Calu3 (cell line): ENCODE data around the gene PNPLA2. TPM values are rescaled to one million over a fixed set of nuclear protein-coding genes. Genes with fewer than 3 reads are reported as not detected.
A peak's percentile ranks its signal among the peaks of the same experiment; 100 is the strongest.

Experiments
- BruUV-seq: library from RNA; stranded (reverse); fragments of 400-500 nt; replicated peaks from 2 replicates; lab custom pipeline; 2021; lab: Mats Ljungman, UMichigan
- CTCF ChIA-PET: fragments of 300-600 bp; sonication (Branson Sonifier 250); formaldehyde crosslinking; loops from one replicate; lab custom pipeline; 2022; ENCODE audit warnings: antibody characterized with exemption; lab: Charles Lee
- DNase-seq: peaks from one replicate; pipeline ENCODE4 v3.0.0; 2022
- H3K27ac Mint-ChIP-seq: one replicate; pipeline ENCODE4 v1.8.0; 2022; ENCODE audit warnings: mixed read lengths; ENCODE audit not compliant: unreplicated experiment
- H3K27me3 Mint-ChIP-seq: one replicate; pipeline ENCODE4 v1.8.0; 2022; ENCODE audit warnings: mixed read lengths; ENCODE audit not compliant: unreplicated experiment
- H3K36me3 Mint-ChIP-seq: one replicate; pipeline ENCODE4 v1.8.0; 2022; ENCODE audit warnings: mild to moderate bottlenecking, moderate library complexity, mixed read lengths; ENCODE audit not compliant: insufficient read depth, unreplicated experiment
- H3K4me1 Mint-ChIP-seq: one replicate; pipeline ENCODE4 v1.8.0; 2022; ENCODE audit warnings: mild to moderate bottlenecking, low read depth, mixed read lengths; ENCODE audit not compliant: unreplicated experiment
- H3K4me3 Mint-ChIP-seq: one replicate; pipeline ENCODE4 v1.8.0; 2022; ENCODE audit warnings: mild to moderate bottlenecking, low read depth, moderate library complexity, mixed read lengths; ENCODE audit not compliant: unreplicated experiment
- H3K9me3 Mint-ChIP-seq: one replicate; pipeline ENCODE4 v1.8.0; 2022; ENCODE audit warnings: low read depth, mixed read lengths; ENCODE audit not compliant: unreplicated experiment
- intact Hi-C: fragments of 100-400 bp; cut with micrococcal nuclease; formaldehyde crosslinking; loops from one replicate; pipeline ENCODE4 v1.10.0; 2022; ENCODE audit not compliant: unreplicated experiment
- total RNA-seq: library from RNA; stranded (reverse); gene quantifications from 2 replicates; pipeline ENCODE4 v1.2.3, GENCODE V29; 2022
- TF ChIP-seq, protein P1 (sequence below): fragments of 200-600 bp; IDR thresholded peaks from one replicate; pipeline ENCODE4 v1.8.0; 2022; ENCODE audit warnings: antibody characterized with exemption; ENCODE audit not compliant: unreplicated experiment

PNPLA2 gene
- total RNA-seq, 1 experiment from 2014 or later: 134 TPM

DNA sequence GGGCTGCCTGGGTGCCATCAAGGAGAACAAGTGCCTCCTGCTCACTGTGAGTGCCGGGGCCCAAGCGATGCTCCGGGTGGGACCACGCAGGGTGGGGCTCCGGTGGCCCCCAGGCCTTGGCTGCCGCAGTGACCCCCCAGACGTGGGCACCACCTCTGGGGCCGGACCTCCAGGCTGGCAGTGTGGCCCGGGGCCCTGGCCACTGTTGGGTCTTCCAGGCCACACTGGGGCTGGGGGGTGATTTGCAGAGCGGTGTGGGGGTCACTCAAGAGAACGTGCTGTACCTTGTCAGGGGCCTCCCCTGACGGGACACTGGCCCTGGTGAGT, 43.9 kb downstream of the PNPLA2 start:
- Mint-ChIP-seq H3K4me1 (peaks cover 9% of the 10 kb centered on the region), H3K4me3 (no peak overlapping the region), H3K27me3 (peaks cover 15% of the 10 kb centered on the region), H3K9me3 (no peaks in the 10 kb centered on the region), H3K27ac (peak overlapping the region; percentile 50), H3K36me3 (peaks cover 85% of the 10 kb centered on the region)
- no TSS peak for BruUV-seq
- CTCF ChIA-PET: no interaction called here
- TF ChIP-seq, protein P1, sequence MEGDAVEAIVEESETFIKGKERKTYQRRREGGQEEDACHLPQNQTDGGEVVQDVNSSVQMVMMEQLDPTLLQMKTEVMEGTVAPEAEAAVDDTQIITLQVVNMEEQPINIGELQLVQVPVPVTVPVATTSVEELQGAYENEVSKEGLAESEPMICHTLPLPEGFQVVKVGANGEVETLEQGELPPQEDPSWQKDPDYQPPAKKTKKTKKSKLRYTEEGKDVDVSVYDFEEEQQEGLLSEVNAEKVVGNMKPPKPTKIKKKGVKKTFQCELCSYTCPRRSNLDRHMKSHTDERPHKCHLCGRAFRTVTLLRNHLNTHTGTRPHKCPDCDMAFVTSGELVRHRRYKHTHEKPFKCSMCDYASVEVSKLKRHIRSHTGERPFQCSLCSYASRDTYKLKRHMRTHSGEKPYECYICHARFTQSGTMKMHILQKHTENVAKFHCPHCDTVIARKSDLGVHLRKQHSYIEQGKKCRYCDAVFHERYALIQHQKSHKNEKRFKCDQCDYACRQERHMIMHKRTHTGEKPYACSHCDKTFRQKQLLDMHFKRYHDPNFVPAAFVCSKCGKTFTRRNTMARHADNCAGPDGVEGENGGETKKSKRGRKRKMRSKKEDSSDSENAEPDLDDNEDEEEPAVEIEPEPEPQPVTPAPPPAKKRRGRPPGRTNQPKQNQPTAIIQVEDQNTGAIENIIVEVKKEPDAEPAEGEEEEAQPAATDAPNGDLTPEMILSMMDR: no peak
- no peak for DNase-seq
- intact Hi-C loops: no loop called here

DNA sequence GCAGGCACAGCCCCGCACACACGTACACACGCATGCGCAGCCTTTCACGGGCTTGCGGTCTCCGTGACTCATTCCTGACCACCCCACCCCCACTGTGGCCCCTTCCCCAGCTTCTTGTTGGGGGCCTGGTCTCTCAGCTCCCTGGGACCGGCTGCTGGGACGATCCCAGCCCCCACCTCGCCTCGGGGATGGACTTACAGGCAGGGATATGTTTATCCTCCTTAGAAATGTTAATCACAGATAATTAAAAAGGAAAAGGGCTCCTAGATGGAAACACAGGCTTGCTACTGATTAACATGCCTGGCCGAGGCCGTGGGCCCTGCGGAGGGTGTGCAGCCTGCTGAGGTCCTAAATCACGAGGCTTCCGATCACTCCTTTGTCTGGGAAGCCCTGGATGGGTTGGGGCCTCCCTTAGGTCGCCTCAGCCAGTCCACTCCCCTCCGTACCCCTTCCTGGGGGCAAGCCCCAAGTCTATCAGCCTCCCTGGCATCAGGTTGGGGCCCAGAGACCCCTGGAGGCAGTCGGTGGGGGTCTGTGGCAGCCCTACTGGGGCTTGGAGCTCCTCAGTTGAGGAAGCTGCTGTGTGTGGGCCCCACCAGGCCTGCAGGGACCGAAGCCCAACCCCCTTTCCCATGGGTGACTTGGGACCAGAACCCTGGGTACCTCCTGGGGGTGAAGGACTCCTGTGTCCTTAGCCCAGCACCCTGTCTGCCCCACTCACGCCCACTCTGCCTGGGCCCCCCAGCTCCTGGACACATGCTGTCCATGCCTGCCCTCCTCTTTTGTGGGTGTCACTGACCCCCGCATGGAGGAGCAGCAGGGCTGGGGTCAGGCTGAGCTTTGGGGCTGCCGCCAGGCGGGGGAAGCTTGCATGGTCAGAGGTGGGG, 44.6 kb downstream of the PNPLA2 start:
- TF ChIP-seq, protein P1: no peak
- Mint-ChIP-seq H3K27ac (no peak overlapping the region), H3K4me3 (no peak overlapping the region), H3K9me3 (no peaks in the 10 kb centered on the region), H3K27me3 (peaks cover 15% of the 10 kb centered on the region), H3K4me1 (peaks cover 9% of the 10 kb centered on the region), H3K36me3 (peaks cover 90% of the 10 kb centered on the region)
- intact Hi-C loops: no loop called here
- no peak for DNase-seq
- no TSS peak for BruUV-seq
- CTCF ChIA-PET: no interaction called here

DNA sequence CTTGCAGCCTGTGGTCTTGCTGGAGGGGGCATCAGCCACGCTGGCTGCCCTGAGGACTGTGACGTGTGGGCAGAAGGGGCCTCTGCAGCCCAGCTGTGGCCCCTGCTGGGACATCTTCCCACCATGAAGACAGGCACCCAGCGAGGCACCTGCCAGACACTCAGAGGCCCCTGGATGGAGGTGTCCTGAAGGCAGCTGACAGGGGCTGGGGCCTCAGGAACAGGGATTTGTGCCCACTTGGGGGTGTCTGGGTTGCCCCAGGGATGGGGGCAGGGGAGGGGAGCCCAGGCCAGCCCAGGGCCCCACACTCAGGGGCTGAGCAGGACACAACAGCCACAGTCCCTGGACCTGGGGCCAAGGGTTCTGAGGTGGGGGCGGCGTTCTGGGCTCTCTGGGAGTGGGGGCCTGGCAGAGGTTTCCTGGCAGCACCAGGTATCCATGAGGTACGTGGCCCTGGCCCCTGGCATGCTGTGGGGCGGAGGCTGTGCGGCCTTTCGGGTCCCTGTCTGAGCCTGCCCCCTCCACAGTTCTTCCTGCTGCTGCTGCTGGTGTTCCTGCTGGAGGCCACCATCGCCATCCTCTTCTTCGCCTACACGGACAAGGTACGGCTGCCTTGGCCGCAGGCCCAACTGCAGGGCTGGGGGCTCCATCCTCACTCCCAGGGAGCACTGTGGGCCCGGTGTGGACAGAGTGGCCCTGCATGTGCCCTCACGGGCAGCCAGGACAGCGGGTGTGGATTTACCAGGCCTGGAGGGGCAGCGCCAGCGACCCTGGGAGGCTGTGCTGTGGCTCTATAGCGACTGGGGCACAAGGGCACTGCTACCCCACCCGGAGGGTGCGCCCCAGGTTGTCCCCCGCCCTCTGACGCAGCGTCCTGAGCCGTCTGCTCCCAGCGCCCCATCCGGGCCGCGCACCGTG, 45.5 kb downstream of the PNPLA2 start:
- DNase-seq: no peak
- intact Hi-C loops: no loop called here
- Mint-ChIP-seq H3K4me3 (no peak overlapping the region), H3K9me3 (no peaks in the 10 kb centered on the region), H3K36me3 (peaks cover 89% of the 10 kb centered on the region), H3K4me1 (peaks cover 8% of the 10 kb centered on the region), H3K27me3 (peaks cover 15% of the 10 kb centered on the region), H3K27ac (no peak overlapping the region)
- BruUV-seq: no TSS peak
- TF ChIP-seq, protein P1: no peak
- CTCF ChIA-PET: no interaction called here

DNA sequence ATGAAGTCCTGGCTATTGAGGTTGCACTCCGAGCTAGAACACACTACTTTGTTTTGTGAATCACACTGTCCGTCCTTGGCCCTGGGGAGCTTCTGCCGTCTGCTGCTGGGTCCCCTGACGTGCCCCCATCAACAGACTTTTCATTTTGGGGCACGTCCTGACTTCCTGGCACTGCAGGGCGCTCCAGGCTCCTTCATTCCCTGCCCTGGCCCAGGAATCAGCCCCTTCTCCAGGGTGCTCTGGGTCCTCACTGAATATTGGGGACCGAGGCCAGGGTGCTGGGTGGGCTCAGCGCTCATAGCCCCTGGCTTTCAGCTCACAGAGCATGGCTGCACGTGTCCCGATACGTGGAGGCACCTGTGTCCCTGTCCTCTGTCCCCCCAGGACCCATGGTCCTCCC, 46.2 kb downstream of the PNPLA2 start:
- no TSS peak for BruUV-seq
- DNase-seq: no peak
- no peak overlapping the region for H3K4me3 Mint-ChIP-seq
- TF ChIP-seq, protein P1: no peak
- intact Hi-C loops: no loop called here
- CTCF ChIA-PET: no interaction called here
- H3K9me3 Mint-ChIP-seq: no peaks in the 10 kb centered on the region
- H3K4me1 Mint-ChIP-seq: peaks cover under 1% of the 10 kb centered on the region
- H3K36me3 Mint-ChIP-seq: peaks cover 82% of the 10 kb centered on the region
- no peak overlapping the region for H3K27ac Mint-ChIP-seq
- peaks cover 15% of the 10 kb centered on the region for H3K27me3 Mint-ChIP-seq
